Upper lobe of left lung (tissue), 6 donors: Measurements from ENCODE around the gene MMP15. TPM values are rescaled to one million over a fixed set of nuclear protein-coding genes. Genes with fewer than 3 reads are reported as not detected.
"Not testable (repeated sequence)": the region's sequence is repeated elsewhere in the genome, so short reads cannot be mapped to it uniquely, and the experiment has no call there.

Experiments used
- ATAC-seq, 2 donors: fragments of 200-7000 bp; cut with Tn5 transposase; one replicate each; pipeline ENCODE4 v1.9.1; 2022; ENCODE audit warnings: mild to moderate bottlenecking in 2 of 2, moderate library complexity in 2 of 2; ENCODE audit not compliant: low FRiP score in 2 of 2
- DNase-seq, 2 donors: peaks; one replicate each; pipeline ENCODE4 v3.0.0-alpha.2; 2019 to 2020
- H3K27ac ChIP-seq, 4 donors: fragments of 200-600 bp; sonication (generic); one replicate each; pipeline ENCODE4 v1.5.1; 2016 to 2019
- H3K27me3 ChIP-seq, 4 donors: fragments of 200-600 bp; sonication (generic); one replicate each; pipeline ENCODE4 v1.5.1; 2017 to 2019
- H3K36me3 ChIP-seq, 4 donors: fragments of 200-600 bp; sonication (generic); one replicate each; pipeline ENCODE4 v1.5.1; 2016 to 2019
- H3K4me1 ChIP-seq, 4 donors: fragments of 200-600 bp; sonication (generic); one replicate each; pipeline ENCODE4 v1.5.1; 2018 to 2019
- H3K4me3 ChIP-seq, 4 donors: fragments of 200-600 bp; sonication (generic); one replicate each; pipeline ENCODE4 v1.5.1; 2017 to 2019; ENCODE audit warnings: mild to moderate bottlenecking in 2 of 4, moderate library complexity in 1 of 4
- H3K9me3 ChIP-seq, 4 donors: fragments of 200-600 bp; sonication (generic); one replicate each; pipeline ENCODE4 v1.5.1; 2018 to 2019
- EP300 ChIP-seq, 4 donors: sonication (generic); formaldehyde crosslinking; IDR thresholded peaks; one replicate each; pipeline ENCODE4 v1.5.1; 2017; ENCODE audit warnings: antibody characterized with exemption in 4 of 4, control low read depth in 2 of 4
- POLR2A ChIP-seq, 4 donors: fragments of 450-650 bp; IDR thresholded peaks; one replicate each; pipeline ENCODE4 v1.5.1; 2016 to 2017; ENCODE audit warnings: antibody characterized with exemption in 4 of 4, mild to moderate bottlenecking in 2 of 4
- POLR2AphosphoS5 ChIP-seq, 2 donors: sonication (generic); formaldehyde crosslinking; IDR thresholded peaks; one replicate each; pipeline ENCODE4 v1.5.1; 2017; ENCODE audit warnings: antibody characterized with exemption in 2 of 2
- WGBS, 2 donors: methylation state at CpG; one replicate each; pipeline ENCODE4 v1.1.5; 2017 to 2018; 5-methylcytosine and 5-hydroxymethylcytosine counted together
- total RNA-seq, 6 donors: library from RNA; depleted of rRNA in 4 of 6; stranded (reverse); fragments of >200 nt in 4 of 6; gene quantifications; one replicate each; pipeline versions ENCODE4 v1.1.0 to v1.2.1, GENCODE V29; 2016 to 2021
- TF ChIP-seq, protein P1 (sequence below), 6 experiments: fragments of 450-650 bp in 4 of 6; fragments of 200-600 bp in 2 of 6; sonication (generic) in 2 of 6; IDR thresholded peaks; one replicate each; pipeline ENCODE4 v1.5.1; 2016 to 2019; ENCODE audit warnings: antibody characterized with exemption in 6 of 6
- donor health status: DM: no; HTN: no; CAD: no; lungs with moderate emphysema.
- donor health status: DM: no; HTN: yes; CAD: no; lungs with severe emphysema.

MMP15 gene
- total RNA-seq, 6 donors from 2014 or later, result 14.7 to 30.5 (median 25.3) TPM

DNA sequence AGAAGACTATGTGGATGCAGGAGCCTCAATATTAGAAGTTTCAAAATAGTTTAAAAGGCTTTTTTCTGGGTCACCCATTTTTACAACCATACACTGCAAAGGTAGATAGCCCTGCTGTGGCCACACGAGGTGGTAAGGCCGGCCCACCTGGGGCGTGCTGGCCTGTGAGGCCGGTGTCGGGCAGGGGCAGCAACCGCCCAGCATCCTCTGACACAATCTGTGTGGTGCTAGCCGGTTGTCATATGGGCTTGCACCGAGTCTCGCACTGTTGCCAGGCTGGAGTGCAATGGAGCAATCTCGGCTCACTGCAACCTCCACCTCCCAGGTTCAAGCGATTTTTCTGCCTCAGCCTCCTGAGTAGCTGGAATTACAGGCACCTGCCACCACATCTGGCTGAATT, 59.6 kb downstream of the MMP15 start:
- H3K27ac ChIP-seq, result no peak overlapping the region
- H3K4me3 ChIP-seq, result no peak overlapping the region
- no peaks in the 10 kb centered on the region for H3K36me3 ChIP-seq
- ATAC-seq (no peak), DNase-seq (no peak)
- peaks cover 0 to 7% (median 2%) of the 10 kb centered on the region in 4 donors for H3K4me1 ChIP-seq
- WGBS, 2 donors, result 91 to 94% methylated on average over 11 of the region's 11 CpGs
- H3K9me3 ChIP-seq, result no peaks in the 10 kb centered on the region
- H3K27me3 ChIP-seq, result no peaks in the 10 kb centered on the region
- no peak for TF ChIP-seq POLR2A (IDR thresholded peaks at IDR 0.05)

DNA sequence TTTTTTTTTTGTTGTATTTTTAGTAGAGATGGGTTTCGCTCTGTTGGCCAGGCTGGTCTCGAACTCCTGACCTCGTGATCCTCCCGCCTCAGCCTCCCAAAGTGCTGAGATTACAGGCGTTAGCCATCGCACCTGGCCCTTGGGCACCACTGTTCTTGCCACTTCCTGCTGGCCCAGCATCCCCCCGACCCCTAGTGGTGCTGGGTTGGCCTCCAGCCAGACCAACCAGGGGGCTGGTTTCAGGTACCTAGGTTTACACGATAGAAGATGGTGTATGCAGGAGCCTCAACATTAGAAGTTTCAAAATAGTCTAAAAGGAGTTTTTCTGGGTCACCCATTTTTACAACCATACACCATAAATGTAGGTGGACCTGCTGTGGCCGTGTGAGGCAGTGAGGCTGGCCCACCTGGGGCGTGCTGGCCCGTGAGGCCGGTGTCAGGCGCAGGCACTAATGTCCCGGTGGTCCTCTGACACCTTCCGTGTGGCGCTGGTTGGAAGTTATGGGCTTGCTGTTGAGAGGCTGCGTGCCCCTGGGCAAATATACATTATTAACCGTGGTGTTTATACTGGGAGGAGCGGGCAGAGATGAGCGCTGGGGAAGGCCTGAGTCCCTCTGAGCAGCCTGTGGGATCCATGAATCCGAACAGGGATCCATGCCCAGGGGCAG, 60.2 kb downstream of the MMP15 start:
- Histone ChIP-seq H3K36me3 (no peaks in the 10 kb centered on the region), H3K27ac (no peak overlapping the region), H3K4me1 (peaks cover 0 to 6% (median 2%) of the 10 kb centered on the region in 4 donors), H3K4me3 (no peak overlapping the region), H3K9me3 (no peaks in the 10 kb centered on the region), H3K27me3 (no peaks in the 10 kb centered on the region)
- DNase-seq (no peak), ATAC-seq (no peak)
- TF ChIP-seq, protein P1, sequence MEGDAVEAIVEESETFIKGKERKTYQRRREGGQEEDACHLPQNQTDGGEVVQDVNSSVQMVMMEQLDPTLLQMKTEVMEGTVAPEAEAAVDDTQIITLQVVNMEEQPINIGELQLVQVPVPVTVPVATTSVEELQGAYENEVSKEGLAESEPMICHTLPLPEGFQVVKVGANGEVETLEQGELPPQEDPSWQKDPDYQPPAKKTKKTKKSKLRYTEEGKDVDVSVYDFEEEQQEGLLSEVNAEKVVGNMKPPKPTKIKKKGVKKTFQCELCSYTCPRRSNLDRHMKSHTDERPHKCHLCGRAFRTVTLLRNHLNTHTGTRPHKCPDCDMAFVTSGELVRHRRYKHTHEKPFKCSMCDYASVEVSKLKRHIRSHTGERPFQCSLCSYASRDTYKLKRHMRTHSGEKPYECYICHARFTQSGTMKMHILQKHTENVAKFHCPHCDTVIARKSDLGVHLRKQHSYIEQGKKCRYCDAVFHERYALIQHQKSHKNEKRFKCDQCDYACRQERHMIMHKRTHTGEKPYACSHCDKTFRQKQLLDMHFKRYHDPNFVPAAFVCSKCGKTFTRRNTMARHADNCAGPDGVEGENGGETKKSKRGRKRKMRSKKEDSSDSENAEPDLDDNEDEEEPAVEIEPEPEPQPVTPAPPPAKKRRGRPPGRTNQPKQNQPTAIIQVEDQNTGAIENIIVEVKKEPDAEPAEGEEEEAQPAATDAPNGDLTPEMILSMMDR (IDR thresholded peaks at IDR 0.05), result no peak
- no peak for TF ChIP-seq POLR2A (IDR thresholded peaks at IDR 0.05)
- no peak for TF ChIP-seq POLR2AphosphoS5 (IDR thresholded peaks at IDR 0.05)
- TF ChIP-seq EP300 (IDR thresholded peaks at IDR 0.05), result no peak
- WGBS, 2 donors, result 80 to 83% methylated on average over 11 to 21 of the region's 21 CpGs

DNA sequence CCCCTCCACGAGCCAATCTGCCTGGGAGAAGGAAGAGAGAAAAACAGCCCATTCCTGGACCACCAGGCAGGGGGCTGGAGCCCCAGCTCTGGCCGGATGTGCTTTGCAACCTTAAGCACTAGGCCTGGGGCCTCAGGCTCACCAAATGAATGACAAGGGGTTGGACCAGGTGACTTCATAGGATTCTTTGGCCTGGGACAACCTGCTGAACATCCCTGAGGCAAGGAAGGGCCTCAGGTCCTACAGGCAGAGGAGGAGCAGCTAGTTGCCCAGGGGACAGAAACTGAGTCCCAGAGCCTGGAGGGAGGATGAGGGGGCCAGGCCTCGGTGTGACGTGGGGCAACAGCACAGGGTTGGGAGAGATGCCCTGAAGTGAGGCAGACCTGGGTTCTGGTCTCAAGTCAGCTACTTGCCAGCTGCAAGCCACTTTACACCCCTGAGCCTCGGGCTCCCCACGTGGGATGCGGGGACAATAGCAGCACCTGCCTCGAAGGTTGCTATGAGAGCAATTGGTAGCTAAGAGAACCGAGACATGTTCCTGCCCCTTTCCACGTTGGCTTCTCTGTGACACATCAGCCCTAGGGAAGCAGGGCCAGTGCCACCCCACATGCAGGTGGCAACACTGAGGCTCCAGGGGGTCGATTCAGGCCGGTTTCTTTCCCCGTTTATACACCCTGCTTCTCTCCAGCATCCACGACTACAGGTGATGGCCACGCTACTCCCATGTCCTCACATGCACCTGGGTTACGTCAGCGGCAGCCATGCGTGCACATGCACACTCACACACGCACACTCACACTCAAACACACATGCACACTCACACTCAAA, 61.0 kb downstream of the MMP15 start:
- Histone ChIP-seq H3K36me3 (no peaks in the 10 kb centered on the region), H3K4me3 (no peak overlapping the region), H3K27ac (no peak overlapping the region), H3K4me1 (no peaks in the 10 kb centered on the region), H3K9me3 (no peaks in the 10 kb centered on the region), H3K27me3 (no peaks in the 10 kb centered on the region)
- TF ChIP-seq POLR2AphosphoS5 (IDR thresholded peaks at IDR 0.05) (no peak), POLR2A (IDR thresholded peaks at IDR 0.05) (no peak), EP300 (IDR thresholded peaks at IDR 0.05) (no peak)
- TF ChIP-seq, protein P1 (IDR thresholded peaks at IDR 0.05), result no peak
- DNase-seq (no peak), ATAC-seq (peak in 1 of 2 donors; percentile 27)
- 81 to 86% methylated on average over 17 to 19 of the region's 19 CpGs for WGBS, 2 donors

DNA sequence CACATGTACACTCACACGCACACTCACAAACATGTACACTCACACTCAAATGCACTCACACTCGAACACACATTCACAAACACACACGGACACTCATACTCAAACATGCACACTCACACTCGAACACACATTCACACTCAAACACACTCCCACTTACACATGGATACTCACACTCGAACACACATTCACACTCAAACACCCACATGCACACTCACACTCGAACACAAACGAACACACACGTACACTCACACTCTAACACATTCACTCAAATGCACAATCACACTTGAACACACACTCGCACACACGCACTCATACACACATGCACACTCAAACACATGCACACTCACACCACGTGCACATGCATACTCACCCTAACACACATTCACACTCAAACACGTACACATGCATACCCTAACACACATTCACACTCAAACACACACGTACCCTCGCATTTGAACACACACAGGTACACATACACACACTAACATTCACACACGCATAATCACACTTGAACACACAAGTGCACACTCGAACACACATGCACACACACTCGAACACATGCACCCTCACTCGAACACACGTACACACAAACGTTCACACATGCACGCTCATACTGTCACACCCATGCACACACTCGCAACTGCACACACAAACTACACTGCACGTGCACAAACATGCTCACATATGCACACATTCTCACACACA, 61.8 kb downstream of the MMP15 start:
- Histone ChIP-seq H3K27ac (no peak overlapping the region), H3K4me1 (no peaks in the 10 kb centered on the region), H3K4me3 (no peak overlapping the region), H3K9me3 (no peaks in the 10 kb centered on the region), H3K27me3 (no peaks in the 10 kb centered on the region), H3K36me3 (no peaks in the 10 kb centered on the region)
- no peak for DNase-seq
- 87 to 93% methylated on average over 23 of the region's 23 CpGs for WGBS, 2 donors
- TF ChIP-seq EP300 (IDR thresholded peaks at IDR 0.05) (no peak), POLR2A (IDR thresholded peaks at IDR 0.05) (no peak), POLR2AphosphoS5 (IDR thresholded peaks at IDR 0.05) (no peak)
- TF ChIP-seq, protein P1 (IDR thresholded peaks at IDR 0.05), result no peak
- no peak for ATAC-seq

DNA sequence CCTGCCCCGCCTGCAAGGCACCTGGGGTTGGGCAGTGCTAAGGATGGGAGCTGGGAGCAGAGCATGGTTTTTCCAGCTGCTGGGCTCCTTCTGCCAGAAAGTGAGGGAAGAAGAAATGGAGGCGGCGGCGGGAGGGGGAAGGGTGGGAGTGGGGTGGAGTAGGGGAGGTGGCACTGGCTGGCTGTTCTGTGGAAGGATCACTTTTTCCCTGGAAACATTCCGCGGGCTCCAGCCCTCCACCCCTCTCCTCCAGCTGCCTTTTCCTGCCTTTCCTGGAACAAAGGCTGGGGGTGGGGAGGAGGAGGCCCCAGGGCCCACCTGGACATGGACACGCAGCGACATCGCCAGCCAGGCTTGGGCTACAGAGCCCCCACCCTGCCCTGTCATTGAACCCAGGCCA, 62.5 kb downstream of the MMP15 start:
- ATAC-seq (no peak), DNase-seq (no peak)
- Histone ChIP-seq H3K4me1 (no peaks in the 10 kb centered on the region), H3K36me3 (no peaks in the 10 kb centered on the region), H3K4me3 (no peak overlapping the region), H3K27ac (no peak overlapping the region), H3K27me3 (no peaks in the 10 kb centered on the region), H3K9me3 (no peaks in the 10 kb centered on the region)
- TF ChIP-seq EP300 (IDR thresholded peaks at IDR 0.05) (no peak), POLR2AphosphoS5 (IDR thresholded peaks at IDR 0.05) (no peak), POLR2A (IDR thresholded peaks at IDR 0.05) (no peak)
- TF ChIP-seq, protein P1 (IDR thresholded peaks at IDR 0.05), result no peak
- 49% methylated on average over 8 to 9 of the region's 9 CpGs for WGBS, 2 donors

DNA sequence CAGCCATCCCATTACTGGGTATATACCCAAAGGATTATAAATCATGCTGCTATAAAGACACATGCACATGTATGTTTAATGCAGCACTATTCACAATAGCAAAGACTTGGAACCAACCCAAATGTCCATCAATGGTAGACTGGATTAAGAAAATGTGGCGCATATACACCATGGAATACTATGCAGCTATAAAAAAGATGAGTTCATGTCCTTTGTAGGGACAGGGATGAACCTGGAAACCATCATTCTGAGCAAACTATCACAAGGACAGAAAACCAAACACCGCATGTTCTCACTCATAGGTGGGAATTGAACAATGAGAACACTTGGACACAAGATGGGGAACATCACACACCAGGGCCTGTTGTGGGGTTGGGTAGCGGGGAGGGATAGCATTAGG, 64.8 kb downstream of the MMP15 start:
- not testable (repeated sequence) for H3K27ac ChIP-seq, H3K36me3 ChIP-seq, H3K4me1 ChIP-seq, H3K4me3 ChIP-seq, ATAC-seq, H3K27me3 ChIP-seq, H3K9me3 ChIP-seq, DNase-seq
- WGBS, 2 donors, result 94 to 96% methylated on average over 3 of the region's 3 CpGs
